H1 (cell line): ENCODE results near the gene POU2AF3. TPM values are rescaled to one million over a fixed set of nuclear protein-coding genes. Genes with fewer than 3 reads are reported as not detected.

Experiments
- CTCF ChIA-PET: fragments of 300-600 bp; sonication (Branson Sonifier 250); formaldehyde crosslinking; loops from one replicate; lab custom pipeline; 2021; ENCODE audit not compliant: partially characterized antibody; lab: Charles Lee
- POLR2A ChIA-PET: fragments of 300-600 bp; sonication (Branson Sonifier 250); formaldehyde crosslinking; loops from one replicate; lab custom pipeline; 2021; ENCODE audit warnings: inconsistent platforms; ENCODE audit not compliant: partially characterized antibody; lab: Charles Lee
- DNase-seq, 2 experiments: peaks; one replicate each; pipeline versions ENCODE4 v3.0.0 to v3.0.0-alpha.2; 2010 to 2022; ENCODE audit warnings: low spot score in 2 of 2, low read depth in 1 of 2, mixed read lengths in 1 of 2
- FAIRE-seq: peaks from 2 replicates; lab custom pipeline; 2011; peaks lifted over from hg19 to GRCh38; lab: Jason Lieb, UNC
- H2AFZ ChIP-seq: 2 replicates; pipeline ENCODE4 v1.8.1; 2012; ENCODE audit warnings: low read length, inconsistent platforms
- H2AK5ac ChIP-seq: 2 replicates; pipeline ENCODE4 v1.6.1; 2013; ENCODE audit warnings: low read depth, low read length
- H2BK120ac ChIP-seq: replicated peaks from 2 replicates; pipeline ENCODE3; 2013; ENCODE audit warnings: low read depth, low read length, inconsistent platforms
- H2BK12ac ChIP-seq: 2 replicates; pipeline ENCODE4 v1.6.1; 2013; ENCODE audit warnings: low read depth, low read length
- H2BK15ac ChIP-seq: 2 replicates; pipeline ENCODE4 v1.6.1; 2013; ENCODE audit warnings: low read length
- H2BK20ac ChIP-seq: 2 replicates; pipeline ENCODE4 v1.6.1; 2013; ENCODE audit warnings: low read length
- H2BK5ac ChIP-seq: 2 replicates; pipeline ENCODE4 v1.6.1; 2013; ENCODE audit warnings: low read depth, low read length
- H3K14ac ChIP-seq: 2 replicates; pipeline ENCODE4 v1.6.1; 2013; ENCODE audit warnings: inconsistent platforms; ENCODE audit not compliant: insufficient read length
- H3K18ac ChIP-seq: 2 replicates; pipeline ENCODE4 v1.6.1; 2013; ENCODE audit warnings: low read length; ENCODE audit errors: extremely low read depth
- H3K23ac ChIP-seq: 2 replicates; pipeline ENCODE4 v1.6.1; 2013; ENCODE audit warnings: inconsistent platforms; ENCODE audit not compliant: insufficient read length
- H3K23me2 ChIP-seq: 2 replicates; pipeline ENCODE4 v1.6.1; 2013; ENCODE audit warnings: low read depth, low read length
- H3K27ac ChIP-seq: 2 replicates; pipeline ENCODE4 v1.6.1; 2011; ENCODE audit warnings: low read depth, low read length, inconsistent platforms
- H3K27me3 ChIP-seq, 4 experiments: replicated peaks in 1 of 4; 1 replicate in 1 of 4; 2 replicates in 3 of 4; pipeline versions ENCODE4 v1.6.1 to v1.8.1; 2011 to 2013; ENCODE audit warnings: low read length in 3 of 4, mild to moderate bottlenecking in 3 of 4, inconsistent platforms in 2 of 4, mixed read lengths in 2 of 4, moderate library complexity in 1 of 4; ENCODE audit not compliant: control insufficient read depth in 3 of 4, insufficient read depth in 3 of 4; ENCODE audit errors: extremely low read depth in 1 of 4
- H3K36me3 ChIP-seq, 4 experiments: 2 replicates each; pipeline versions ENCODE4 v1.6.1 to v1.8.1; 2011 to 2013; ENCODE audit warnings: mild to moderate bottlenecking in 4 of 4, low read length in 3 of 4, moderate library complexity in 2 of 4, control low read depth in 1 of 4, inconsistent platforms in 1 of 4; ENCODE audit not compliant: insufficient read depth in 4 of 4, control insufficient read depth in 2 of 4
- H3K4ac ChIP-seq: replicated peaks from 2 replicates; pipeline ENCODE3; 2013; ENCODE audit warnings: low read length, low read depth, mixed read lengths, inconsistent platforms; ENCODE audit not compliant: insufficient read length
- H3K4me1 ChIP-seq, 4 experiments: replicated peaks in 1 of 4; 1 replicate in 1 of 4; 2 replicates in 3 of 4; pipeline versions ENCODE4 v1.6.1 to v1.8.1; 2011 to 2013; ENCODE audit warnings: low read length in 3 of 4, inconsistent platforms in 2 of 4, mixed read lengths in 1 of 4; ENCODE audit not compliant: insufficient read depth in 4 of 4, control insufficient read depth in 3 of 4
- H3K4me2 ChIP-seq, 2 experiments: 2 replicates each; pipeline versions ENCODE4 v1.6.1 to v1.8.1; 2011 to 2013; ENCODE audit warnings: low read depth in 2 of 2, low read length in 2 of 2, control low read depth in 1 of 2, inconsistent platforms in 1 of 2, mild to moderate bottlenecking in 1 of 2; ENCODE audit not compliant: insufficient read depth in 1 of 2
- H3K4me3 ChIP-seq, 4 experiments: fragments of 200-600, 300-600 bp in 1 of 4; sonication (generic), shearing (Covaris generic), sonication (Bioruptor Twin) in 1 of 4; 2 replicates each; pipeline versions ENCODE4 v1.5.1 to v1.8.1; 2011 to 2016; ENCODE audit warnings: low read length in 4 of 4, low read depth in 3 of 4, control low read depth in 2 of 4, inconsistent platforms in 2 of 4, mild to moderate bottlenecking in 2 of 4, mixed read lengths in 1 of 4, moderate library complexity in 1 of 4; ENCODE audit not compliant: insufficient read depth in 2 of 4; ENCODE audit errors: extremely low read depth in 1 of 4
- H3K56ac ChIP-seq: replicated peaks from 2 replicates; pipeline ENCODE3; 2013; ENCODE audit warnings: low read depth, mild to moderate bottlenecking, mixed read lengths, low read length, inconsistent platforms; ENCODE audit not compliant: insufficient read length
- H3K79me1 ChIP-seq: 2 replicates; pipeline ENCODE4 v1.6.1; 2013; ENCODE audit warnings: low read depth, low read length, control low read depth
- H3K79me2 ChIP-seq, 2 experiments: 2 replicates each; pipeline versions ENCODE4 v1.6.1 to v1.8.1; 2012 to 2013; ENCODE audit warnings: low read length in 2 of 2, mild to moderate bottlenecking in 2 of 2, inconsistent platforms in 1 of 2; ENCODE audit not compliant: insufficient read depth in 2 of 2, control insufficient read depth in 1 of 2
- H3K9ac ChIP-seq, 4 experiments: replicated peaks in 1 of 4; 1 replicate in 1 of 4; 2 replicates in 3 of 4; pipeline versions ENCODE4 v1.6.1 to v1.8.1; 2011 to 2013; ENCODE audit warnings: low read depth in 3 of 4, low read length in 3 of 4, control low read depth in 2 of 4, mild to moderate bottlenecking in 2 of 4, moderate library complexity in 2 of 4, inconsistent platforms in 1 of 4; ENCODE audit errors: extremely low read depth in 1 of 4
- H3K9me3 ChIP-seq, 2 experiments: 2 replicates each; pipeline versions ENCODE4 v1.6.1 to v1.8.1; 2012 to 2013; ENCODE audit warnings: mild to moderate bottlenecking in 2 of 2, moderate library complexity in 2 of 2, control low read depth in 1 of 2, inconsistent platforms in 1 of 2, low read depth in 1 of 2, low read length in 1 of 2, mixed read lengths in 1 of 2; ENCODE audit not compliant: insufficient read depth in 2 of 2
- H4K20me1 ChIP-seq, 2 experiments: replicated peaks in 1 of 2; 2 replicates each; pipeline versions ENCODE3 to v1.8.1; 2011 to 2013; ENCODE audit warnings: inconsistent platforms in 2 of 2, low read length in 2 of 2, mild to moderate bottlenecking in 1 of 2; ENCODE audit not compliant: insufficient read depth in 2 of 2, control insufficient read depth in 1 of 2
- H4K5ac ChIP-seq: 2 replicates; pipeline ENCODE4 v1.6.1; 2013; ENCODE audit warnings: low read length, low read depth, mixed read lengths, inconsistent platforms; ENCODE audit not compliant: insufficient read length
- H4K8ac ChIP-seq: 2 replicates; pipeline ENCODE4 v1.8.0; 2013; ENCODE audit warnings: mild to moderate bottlenecking, moderate library complexity, low read length, inconsistent platforms; ENCODE audit not compliant: insufficient read depth; ENCODE audit errors: extremely low read depth
- H4K91ac ChIP-seq: replicated peaks from 2 replicates; pipeline ENCODE3; 2013; ENCODE audit warnings: low read length, mixed read lengths, inconsistent platforms; ENCODE audit not compliant: insufficient read length
- CBX5 ChIP-seq: fragments of 300-800, 300-1000 bp; sonication (generic); IDR thresholded peaks from 2 replicates; pipeline ENCODE4 v1.7.1; 2016; ENCODE audit warnings: antibody characterized with exemption, low read length, low read depth
- CEBPB ChIP-seq: IDR thresholded peaks from 2 replicates; pipeline ENCODE4 v1.6.1; 2012; ENCODE audit warnings: low read depth, low read length
- CREB1 ChIP-seq: IDR thresholded peaks from 2 replicates; pipeline ENCODE4 v1.6.1; 2012; ENCODE audit warnings: inconsistent platforms
- GTF2F1 ChIP-seq: IDR thresholded peaks from 2 replicates; pipeline ENCODE4 v1.6.1; 2012; ENCODE audit warnings: low read depth, low read length, improper control_type of control experiment, borderline replicate concordance
- HDAC2 ChIP-seq, 2 experiments: fragments of 300-600 bp in 1 of 2; sonication (generic) in 1 of 2; IDR thresholded peaks; 2 replicates each; pipeline ENCODE4 v1.6.1; 2011 to 2012; ENCODE audit warnings: low read depth in 2 of 2, low read length in 2 of 2, mild to moderate bottlenecking in 2 of 2, moderate library complexity in 2 of 2, borderline replicate concordance in 1 of 2, inconsistent platforms in 1 of 2
- NANOG ChIP-seq: IDR thresholded peaks from 2 replicates; pipeline ENCODE4 v1.6.1; 2011; ENCODE audit warnings: low read length, low read depth, mild to moderate bottlenecking, inconsistent platforms; ENCODE audit not compliant: insufficient read depth, poor library complexity, severe bottlenecking
- POU5F1 ChIP-seq: IDR thresholded peaks from 2 replicates; pipeline ENCODE4 v1.6.1; 2011; ENCODE audit warnings: low read depth, mild to moderate bottlenecking, low read length, moderate library complexity
- TBP ChIP-seq: IDR thresholded peaks from 2 replicates; pipeline ENCODE4 v1.6.1; 2011; ENCODE audit warnings: low read depth, low read length, improper control_type of control experiment
- TEAD4 ChIP-seq: IDR thresholded peaks from 2 replicates; pipeline ENCODE4 v1.6.1; 2012; ENCODE audit warnings: low read depth, low read length, inconsistent platforms, mixed read lengths
- ZNF274 ChIP-seq: IDR thresholded peaks from 2 replicates; pipeline ENCODE4 v1.7.0; 2012; ENCODE audit warnings: low read length, borderline replicate concordance; ENCODE audit errors: extremely low read depth
- WGBS, 2 experiments: shearing (Covaris generic) in 1 of 2; methylation state at CpG; one replicate each; pipeline versions ENCODE4 v1.1.6 to v1.1.7; 2013 to 2015; ENCODE audit warnings: low lambda C conversion rate in 2 of 2, mixed read lengths in 2 of 2, inconsistent platforms in 1 of 2, low coverage in 1 of 2, missing lambda C conversion rate in 1 of 2; ENCODE audit not compliant: insufficient replicate concordance in 2 of 2, insufficient coverage in 1 of 2, insufficient read length in 1 of 2; ENCODE audit errors: extremely low coverage in 1 of 2, missing lambda C conversion rate in 1 of 2; 5-methylcytosine and 5-hydroxymethylcytosine counted together
- polyA plus RNA-seq, 7 experiments: library from polyadenylated mRNA; depleted of rRNA in 3 of 7; stranded (reverse) in 5 of 7; unstranded in 2 of 7; fragments of >200 nt in 5 of 7; fragments of 200-250 nt in 2 of 7; gene quantifications; 1 replicate in 5 of 7; 2 replicates in 1 of 7; 4 replicates in 1 of 7; pipeline versions ENCODE4 v1.2.1 to v1.2.3, GENCODE V29; 2011 to 2013; ENCODE audit warnings: missing spikeins in 2 of 7, mixed read lengths in 2 of 7
- total RNA-seq: library from RNA; stranded (reverse); fragmentation: NEBNext Ultra II Directional; extraction: Animal tissue kit (Norgen Biotek cat#: 25700); gene quantifications from 2 replicates; pipeline ENCODE4 v1.2.1, GENCODE V29; 2021
- TF ChIP-seq, protein P1 (sequence below): IDR thresholded peaks from 2 replicates; pipeline ENCODE4 v1.6.1; 2011; ENCODE audit warnings: low read length, improper control_type of control experiment
- TF ChIP-seq, protein P2 (sequence below): IDR thresholded peaks from 2 replicates; pipeline ENCODE4 v1.6.1; 2012; ENCODE audit warnings: inconsistent platforms

The POU2AF3 gene
- total and polyA plus RNA-seq, 2 of the 8 experiments (the other 6 are each of a cell fraction or from before 2014, with no cell fraction given): 1.2 to 5.7 TPM

- no peak overlapping the region for H3K4ac ChIP-seq
- no peak overlapping the region for H2BK12ac ChIP-seq
- no peak overlapping the region for H2AK5ac ChIP-seq
- H3K4me2 ChIP-seq: no peak overlapping the region
- H4K91ac ChIP-seq: no peak overlapping the region
- H3K79me2 ChIP-seq: no peaks in the 10 kb centered on the region
- no peak overlapping the region for H3K23ac ChIP-seq
- no peak overlapping the region for H3K18ac ChIP-seq
- DNase-seq (no peak), FAIRE-seq (no peak)
- H4K8ac ChIP-seq: no peak overlapping the region
- no peak overlapping the region for H3K56ac ChIP-seq
- H4K20me1 ChIP-seq: no peaks in the 10 kb centered on the region
- H3K27me3 ChIP-seq: no peaks in the 10 kb centered on the region
- H2BK120ac ChIP-seq: no peak overlapping the region
- no peak overlapping the region for H3K4me3 ChIP-seq
- H3K9ac ChIP-seq: no peak overlapping the region
- H2BK5ac ChIP-seq: no peak overlapping the region
- H3K79me1 ChIP-seq: no peaks in the 10 kb centered on the region
- no peak overlapping the region for H3K14ac ChIP-seq
- H3K9me3 ChIP-seq: no peaks in the 10 kb centered on the region
- no peak overlapping the region for H2BK20ac ChIP-seq
- no peak overlapping the region for H4K5ac ChIP-seq
- POLR2A ChIA-PET: no interaction called here
- H2BK15ac ChIP-seq: no peak overlapping the region
- H3K23me2 ChIP-seq: no peaks in the 10 kb centered on the region
- no peak overlapping the region for H3K27ac ChIP-seq
- CTCF ChIA-PET: interaction anchor here (1.3 kb wide), 1 partner anchor 109 kb away, joined by 4 read pairs; no protein-coding TSS in a partner anchor
- no peak overlapping the region for H2AFZ ChIP-seq
- WGBS, 2 experiments: 89% methylated on average over 6 of the region's 6 CpGs; no CpG with 5 or more reads in 1 of the 2 experiments
- no peaks in the 10 kb centered on the region for H3K36me3 ChIP-seq
- H3K4me1 ChIP-seq: no peaks in the 10 kb centered on the region
- TF ChIP-seq, protein P1, sequence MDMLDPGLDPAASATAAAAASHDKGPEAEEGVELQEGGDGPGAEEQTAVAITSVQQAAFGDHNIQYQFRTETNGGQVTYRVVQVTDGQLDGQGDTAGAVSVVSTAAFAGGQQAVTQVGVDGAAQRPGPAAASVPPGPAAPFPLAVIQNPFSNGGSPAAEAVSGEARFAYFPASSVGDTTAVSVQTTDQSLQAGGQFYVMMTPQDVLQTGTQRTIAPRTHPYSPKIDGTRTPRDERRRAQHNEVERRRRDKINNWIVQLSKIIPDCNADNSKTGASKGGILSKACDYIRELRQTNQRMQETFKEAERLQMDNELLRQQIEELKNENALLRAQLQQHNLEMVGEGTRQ: no peak
- TF ChIP-seq TBP (no peak), NANOG (no peak), TEAD4 (no peak), ZNF274 (no peak), CBX5 (no peak), CEBPB (no peak), HDAC2 (IDR thresholded peaks at IDR 0.05; ENCODE audit: borderline replicate concordance in 1 of 2, low read depth in 2 of 2, low read length in 2 of 2) (no peak), CREB1 (no peak), POU5F1 (no peak), GTF2F1 (no peak)
- TF ChIP-seq, protein P2, sequence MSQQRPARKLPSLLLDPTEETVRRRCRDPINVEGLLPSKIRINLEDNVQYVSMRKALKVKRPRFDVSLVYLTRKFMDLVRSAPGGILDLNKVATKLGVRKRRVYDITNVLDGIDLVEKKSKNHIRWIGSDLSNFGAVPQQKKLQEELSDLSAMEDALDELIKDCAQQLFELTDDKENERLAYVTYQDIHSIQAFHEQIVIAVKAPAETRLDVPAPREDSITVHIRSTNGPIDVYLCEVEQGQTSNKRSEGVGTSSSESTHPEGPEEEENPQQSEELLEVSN: no peak
Measured at GRCh38 chr11:111319296-111319695, 20.9 kb downstream of the POU2AF3 start.
